Liver (tissue), 3 donors: ENCODE data around the gene TRIP13.

Source experiments
- EGR1 ChIP-seq, 2 donors: IDR thresholded peaks; 2 replicates each; pipeline ENCODE4 v1.6.1; 2016 to 2018; ENCODE audit warnings: antibody characterized with exemption in 2 of 2, low read depth in 2 of 2
- FOXA1 ChIP-seq: IDR thresholded peaks from 2 replicates; pipeline ENCODE4 v1.6.1; 2016; ENCODE audit warnings: antibody characterized with exemption
- GABPA ChIP-seq, 2 donors: IDR thresholded peaks in 1 of 2; conservative IDR thresholded peaks in 1 of 2; 2 replicates each; pipeline ENCODE4 v1.6.1; 2016; ENCODE audit warnings: antibody characterized with exemption in 2 of 2, mild to moderate bottlenecking in 1 of 2, moderate library complexity in 1 of 2
- HNF4G ChIP-seq: IDR thresholded peaks from 2 replicates; pipeline ENCODE4 v1.6.1; 2016; ENCODE audit warnings: antibody characterized with exemption
- JUND ChIP-seq, 2 donors: IDR thresholded peaks; 2 replicates each; pipeline ENCODE4 v1.6.1; 2016; ENCODE audit warnings: antibody characterized with exemption in 2 of 2
- MAX ChIP-seq: IDR thresholded peaks from 2 replicates; pipeline ENCODE4 v1.6.1; 2016; ENCODE audit warnings: antibody characterized with exemption
- RAD21 ChIP-seq, 2 donors: IDR thresholded peaks; 2 replicates each; pipeline ENCODE4 v1.6.1; 2016; ENCODE audit warnings: antibody characterized with exemption in 2 of 2, mild to moderate bottlenecking in 2 of 2
- SP1 ChIP-seq: IDR thresholded peaks from 2 replicates; pipeline ENCODE4 v1.6.1; 2018; ENCODE audit warnings: antibody characterized with exemption, mild to moderate bottlenecking
- TAF1 ChIP-seq: conservative IDR thresholded peaks from 2 replicates; pipeline ENCODE4 v1.6.1; 2016; ENCODE audit warnings: antibody characterized with exemption, mild to moderate bottlenecking
- ZBTB33 ChIP-seq: IDR thresholded peaks from 2 replicates; pipeline ENCODE4 v1.6.1; 2016; ENCODE audit warnings: antibody characterized with exemption
- TF ChIP-seq, protein P1 (sequence below): fragments of 150-350 bp; IDR thresholded peaks from 2 replicates; pipeline ENCODE4 v1.5.1; 2017; ENCODE audit warnings: improper control_type of control experiment, low read depth, low read length; ENCODE audit not compliant: missing input control
- TF ChIP-seq, protein P2 (sequence below): IDR thresholded peaks from 2 replicates; pipeline ENCODE4 v1.6.1; 2016; ENCODE audit warnings: antibody characterized with exemption, mild to moderate bottlenecking
- TF ChIP-seq, protein P3 (sequence below): IDR thresholded peaks from 2 replicates; pipeline ENCODE4 v1.6.1; 2016; ENCODE audit warnings: antibody characterized with exemption
- donor health status: healthy.
- donor health status: healthy.

DNA sequence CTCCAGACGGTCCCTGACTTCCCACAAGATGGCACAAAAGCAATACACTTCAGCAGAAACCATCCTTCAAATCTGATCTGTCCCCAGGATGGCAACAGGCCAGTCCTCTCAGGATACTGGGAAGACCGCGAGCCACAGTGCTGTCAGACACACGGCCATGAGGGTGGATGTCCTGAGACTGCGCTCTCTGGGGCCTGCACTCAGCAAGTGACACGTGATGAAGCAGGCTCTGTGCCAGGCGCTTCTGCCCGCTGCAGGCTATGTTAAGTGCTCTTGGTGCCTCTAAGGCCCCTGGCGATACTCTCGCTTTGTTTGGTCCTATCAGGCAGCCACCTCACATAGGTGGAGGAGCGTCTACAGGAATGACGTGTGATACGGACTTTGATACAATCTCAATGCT, 7.2 kb upstream of the TRIP13 start:
- TF ChIP-seq, protein P1, sequence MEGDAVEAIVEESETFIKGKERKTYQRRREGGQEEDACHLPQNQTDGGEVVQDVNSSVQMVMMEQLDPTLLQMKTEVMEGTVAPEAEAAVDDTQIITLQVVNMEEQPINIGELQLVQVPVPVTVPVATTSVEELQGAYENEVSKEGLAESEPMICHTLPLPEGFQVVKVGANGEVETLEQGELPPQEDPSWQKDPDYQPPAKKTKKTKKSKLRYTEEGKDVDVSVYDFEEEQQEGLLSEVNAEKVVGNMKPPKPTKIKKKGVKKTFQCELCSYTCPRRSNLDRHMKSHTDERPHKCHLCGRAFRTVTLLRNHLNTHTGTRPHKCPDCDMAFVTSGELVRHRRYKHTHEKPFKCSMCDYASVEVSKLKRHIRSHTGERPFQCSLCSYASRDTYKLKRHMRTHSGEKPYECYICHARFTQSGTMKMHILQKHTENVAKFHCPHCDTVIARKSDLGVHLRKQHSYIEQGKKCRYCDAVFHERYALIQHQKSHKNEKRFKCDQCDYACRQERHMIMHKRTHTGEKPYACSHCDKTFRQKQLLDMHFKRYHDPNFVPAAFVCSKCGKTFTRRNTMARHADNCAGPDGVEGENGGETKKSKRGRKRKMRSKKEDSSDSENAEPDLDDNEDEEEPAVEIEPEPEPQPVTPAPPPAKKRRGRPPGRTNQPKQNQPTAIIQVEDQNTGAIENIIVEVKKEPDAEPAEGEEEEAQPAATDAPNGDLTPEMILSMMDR, result no peak
- no peak for TF ChIP-seq ZBTB33
- TF ChIP-seq TAF1, result no peak
- TF ChIP-seq MAX, result no peak
- no peak for TF ChIP-seq GABPA (IDR thresholded peaks at IDR 0.05 in 1 of 2, conservative IDR thresholded peaks at IDR 0.05 in 1 of 2)
- no peak for TF ChIP-seq RAD21 (IDR thresholded peaks at IDR 0.05)
- no peak for TF ChIP-seq JUND (IDR thresholded peaks at IDR 0.05)
- TF ChIP-seq, protein P2, sequence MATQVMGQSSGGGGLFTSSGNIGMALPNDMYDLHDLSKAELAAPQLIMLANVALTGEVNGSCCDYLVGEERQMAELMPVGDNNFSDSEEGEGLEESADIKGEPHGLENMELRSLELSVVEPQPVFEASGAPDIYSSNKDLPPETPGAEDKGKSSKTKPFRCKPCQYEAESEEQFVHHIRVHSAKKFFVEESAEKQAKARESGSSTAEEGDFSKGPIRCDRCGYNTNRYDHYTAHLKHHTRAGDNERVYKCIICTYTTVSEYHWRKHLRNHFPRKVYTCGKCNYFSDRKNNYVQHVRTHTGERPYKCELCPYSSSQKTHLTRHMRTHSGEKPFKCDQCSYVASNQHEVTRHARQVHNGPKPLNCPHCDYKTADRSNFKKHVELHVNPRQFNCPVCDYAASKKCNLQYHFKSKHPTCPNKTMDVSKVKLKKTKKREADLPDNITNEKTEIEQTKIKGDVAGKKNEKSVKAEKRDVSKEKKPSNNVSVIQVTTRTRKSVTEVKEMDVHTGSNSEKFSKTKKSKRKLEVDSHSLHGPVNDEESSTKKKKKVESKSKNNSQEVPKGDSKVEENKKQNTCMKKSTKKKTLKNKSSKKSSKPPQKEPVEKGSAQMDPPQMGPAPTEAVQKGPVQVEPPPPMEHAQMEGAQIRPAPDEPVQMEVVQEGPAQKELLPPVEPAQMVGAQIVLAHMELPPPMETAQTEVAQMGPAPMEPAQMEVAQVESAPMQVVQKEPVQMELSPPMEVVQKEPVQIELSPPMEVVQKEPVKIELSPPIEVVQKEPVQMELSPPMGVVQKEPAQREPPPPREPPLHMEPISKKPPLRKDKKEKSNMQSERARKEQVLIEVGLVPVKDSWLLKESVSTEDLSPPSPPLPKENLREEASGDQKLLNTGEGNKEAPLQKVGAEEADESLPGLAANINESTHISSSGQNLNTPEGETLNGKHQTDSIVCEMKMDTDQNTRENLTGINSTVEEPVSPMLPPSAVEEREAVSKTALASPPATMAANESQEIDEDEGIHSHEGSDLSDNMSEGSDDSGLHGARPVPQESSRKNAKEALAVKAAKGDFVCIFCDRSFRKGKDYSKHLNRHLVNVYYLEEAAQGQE, result no peak
- no peak for TF ChIP-seq SP1
- TF ChIP-seq FOXA1, result no peak
- no peak for TF ChIP-seq EGR1 (IDR thresholded peaks at IDR 0.05; ENCODE audit: low read depth in 2 of 2)
- TF ChIP-seq, protein P3, sequence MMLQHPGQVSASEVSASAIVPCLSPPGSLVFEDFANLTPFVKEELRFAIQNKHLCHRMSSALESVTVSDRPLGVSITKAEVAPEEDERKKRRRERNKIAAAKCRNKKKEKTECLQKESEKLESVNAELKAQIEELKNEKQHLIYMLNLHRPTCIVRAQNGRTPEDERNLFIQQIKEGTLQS, result no peak
- no peak for TF ChIP-seq HNF4G
